Ovary (tissue), 9 donors: ENCODE measurements around the gene ELF5. TPM values are rescaled to one million over a fixed set of nuclear protein-coding genes. Genes with fewer than 3 reads are reported as not detected.

ENCODE experiments used
- DNase-seq, 5 donors: peaks; one replicate each; pipeline ENCODE4 v3.0.0-alpha.2; 2019 to 2020
- H3K27ac ChIP-seq, 2 donors: fragments of 200-600 bp; one replicate each; pipeline versions ENCODE4 v1.5.1 to v1.8.0; 2019 to 2022
- H3K27me3 ChIP-seq: fragments of 200-600 bp; one replicate; pipeline ENCODE4 v1.8.0; 2022
- H3K36me3 ChIP-seq: fragments of 200-600 bp; sonication (generic); one replicate; pipeline ENCODE4 v1.5.1; 2019
- H3K4me1 ChIP-seq: one replicate; pipeline ENCODE4 v1.8.1; 2013; ENCODE audit warnings: mild to moderate bottlenecking, moderate library complexity; ENCODE audit not compliant: insufficient read depth
- H3K4me3 ChIP-seq: fragments of 200-600 bp; sonication (generic); one replicate; pipeline ENCODE4 v1.5.1; 2017
- H3K9me3 ChIP-seq, 2 donors: fragments of 200-600 bp in 1 of 2; sonication (generic) in 1 of 2; one replicate each; pipeline versions ENCODE4 v1.5.1 to v1.8.1; 2013 to 2019; ENCODE audit warnings: mild to moderate bottlenecking in 1 of 2, moderate library complexity in 1 of 2
- EP300 ChIP-seq: sonication (generic); formaldehyde crosslinking; IDR thresholded peaks from one replicate; pipeline ENCODE4 v1.6.1; 2017; ENCODE audit warnings: antibody characterized with exemption
- POLR2A ChIP-seq: fragments of 450-650 bp; IDR thresholded peaks from one replicate; pipeline ENCODE4 v1.6.1; 2017; ENCODE audit warnings: antibody characterized with exemption, mild to moderate bottlenecking, moderate library complexity
- WGBS, 3 donors: extraction: QIAGEN DNeasy Blood & Tissue Kit in 1 of 3; methylation state at CpG; one replicate each; pipeline versions ENCODE4 v1.1.5 to v1.1.7; 2013 to 2017; 5-methylcytosine and 5-hydroxymethylcytosine counted together
- intact Hi-C, 4 donors: fragments of 100-400 bp; cut with DNase I; formaldehyde crosslinking; loops; one replicate each; pipeline versions ENCODE4 v1.11.0 to v1.15.1; 2022 to 2023
- polyA plus RNA-seq, 2 donors: library from polyadenylated mRNA; stranded (reverse); fragments of 200-250 nt in 1 of 2; fragments of 350-450 nt in 1 of 2; fragmentation: Illumina TruSeq in 1 of 2; extraction: RNeasy Lipid Tissue Mini Kit (QIAGEN cat#74804) in 1 of 2; gene quantifications; one replicate each; pipeline ENCODE4 v1.2.3, GENCODE V29; 2013 to 2014
- total RNA-seq, 7 donors: library from RNA; depleted of rRNA in 2 of 7; stranded (reverse); fragments of >200 nt in 2 of 7; fragmentation: NEBNext Ultra II Directional in 3 of 7; extraction: Animal tissue kit (Norgen Biotek cat#: 25700) in 3 of 7; gene quantifications; one replicate each; pipeline versions ENCODE4 v1.1.0 to v1.2.4, GENCODE V29; 2016 to 2023
- TF ChIP-seq, protein P1 (sequence below), 3 donors: fragments of 450-650 bp in 2 of 3; fragments of 200-600 bp in 1 of 3; IDR thresholded peaks; one replicate each; pipeline versions ENCODE4 v1.5.1 to v1.8.0; 2016 to 2022; ENCODE audit warnings: antibody characterized with exemption in 3 of 3, mild to moderate bottlenecking in 1 of 3
- donor health status: DM: no; HTN: no; CAD: no; lungs with moderate emphysema.
- donor health status: DM: no; HTN: no; CAD: no.
- donor health status: Bipolar disorder and iron deficiency.
- donor health status: DM: yes; HTN: yes; CAD: no.
- donor health status: DM: no; HTN: no; CAD: no.
- donor health status: DM: yes; HTN: yes; CAD: no.

The ELF5 gene
- total and polyA plus RNA-seq, 9 donors, result not detected

DNA sequence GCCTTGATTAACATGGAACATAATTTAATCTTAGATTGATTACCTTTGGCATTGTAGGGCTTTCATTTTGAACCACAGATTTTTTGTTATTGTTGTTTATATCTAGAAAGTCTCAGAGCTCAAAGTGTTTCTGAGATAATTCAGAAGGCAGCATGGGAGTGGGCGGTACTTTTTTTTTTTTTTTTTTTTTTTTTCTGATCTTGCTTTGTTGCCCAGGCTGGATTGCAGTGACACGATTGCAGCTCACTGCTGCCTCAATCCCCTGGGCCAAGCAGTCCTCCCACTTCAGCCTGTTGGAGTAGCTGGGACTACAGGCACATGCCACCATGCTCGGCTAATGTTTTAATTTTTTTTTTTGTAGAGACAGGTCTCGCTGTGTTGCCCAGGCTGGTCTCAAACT lies 53.3 kb downstream of the ELF5 start:
- no peaks in the 10 kb centered on the region for H3K9me3 ChIP-seq
- intact Hi-C loops, result no loop called here
- DNase-seq, result no peak
- H3K27me3 ChIP-seq, result no peaks in the 10 kb centered on the region
- TF ChIP-seq EP300, result no peak
- TF ChIP-seq, protein P1, sequence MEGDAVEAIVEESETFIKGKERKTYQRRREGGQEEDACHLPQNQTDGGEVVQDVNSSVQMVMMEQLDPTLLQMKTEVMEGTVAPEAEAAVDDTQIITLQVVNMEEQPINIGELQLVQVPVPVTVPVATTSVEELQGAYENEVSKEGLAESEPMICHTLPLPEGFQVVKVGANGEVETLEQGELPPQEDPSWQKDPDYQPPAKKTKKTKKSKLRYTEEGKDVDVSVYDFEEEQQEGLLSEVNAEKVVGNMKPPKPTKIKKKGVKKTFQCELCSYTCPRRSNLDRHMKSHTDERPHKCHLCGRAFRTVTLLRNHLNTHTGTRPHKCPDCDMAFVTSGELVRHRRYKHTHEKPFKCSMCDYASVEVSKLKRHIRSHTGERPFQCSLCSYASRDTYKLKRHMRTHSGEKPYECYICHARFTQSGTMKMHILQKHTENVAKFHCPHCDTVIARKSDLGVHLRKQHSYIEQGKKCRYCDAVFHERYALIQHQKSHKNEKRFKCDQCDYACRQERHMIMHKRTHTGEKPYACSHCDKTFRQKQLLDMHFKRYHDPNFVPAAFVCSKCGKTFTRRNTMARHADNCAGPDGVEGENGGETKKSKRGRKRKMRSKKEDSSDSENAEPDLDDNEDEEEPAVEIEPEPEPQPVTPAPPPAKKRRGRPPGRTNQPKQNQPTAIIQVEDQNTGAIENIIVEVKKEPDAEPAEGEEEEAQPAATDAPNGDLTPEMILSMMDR (IDR thresholded peaks at IDR 0.05), result no peak
- TF ChIP-seq POLR2A, result no peak
- no peaks in the 10 kb centered on the region for H3K36me3 ChIP-seq
- no peak overlapping the region for H3K4me3 ChIP-seq
- H3K27ac ChIP-seq, result no peak overlapping the region
- H3K4me1 ChIP-seq, result no peaks in the 10 kb centered on the region
- WGBS, 3 donors, result 83 to 85% (median 84%) methylated on average over 4 of the region's 4 CpGs

DNA sequence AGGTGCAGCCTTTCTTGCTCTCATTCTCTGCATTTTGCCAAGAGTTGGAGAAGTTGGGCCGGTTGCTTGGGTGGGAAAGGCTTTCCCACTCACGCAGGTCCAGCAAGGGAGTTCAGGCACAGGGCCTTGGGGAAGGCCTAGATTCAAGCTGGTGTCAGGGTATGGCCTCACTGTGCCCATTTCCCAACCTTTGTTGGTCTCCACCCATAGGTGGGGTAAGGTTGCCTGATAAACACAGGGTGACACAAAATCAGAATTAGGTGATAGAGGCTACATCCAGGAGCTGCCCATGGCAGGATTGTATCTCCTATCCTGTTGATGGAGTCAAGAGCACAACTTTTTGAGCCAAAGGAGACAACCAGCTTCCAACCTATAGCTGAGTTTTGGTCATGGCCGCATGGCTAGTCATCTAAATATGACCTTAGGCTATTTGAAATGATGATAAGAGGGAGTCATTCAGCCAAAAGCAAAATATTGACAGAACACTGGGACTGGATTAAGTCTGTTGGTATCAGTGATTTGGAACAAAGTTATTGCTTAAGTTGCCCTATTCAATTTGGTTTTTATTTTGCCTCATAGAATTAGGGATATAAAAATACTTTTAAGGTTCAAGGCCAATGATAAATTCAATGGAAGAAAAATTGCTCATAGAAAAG lies 54.0 kb downstream of the ELF5 start:
- no peaks in the 10 kb centered on the region for H3K36me3 ChIP-seq
- H3K4me1 ChIP-seq, result no peaks in the 10 kb centered on the region
- no peaks in the 10 kb centered on the region for H3K27me3 ChIP-seq
- no peak overlapping the region for H3K27ac ChIP-seq
- H3K9me3 ChIP-seq, result no peaks in the 10 kb centered on the region
- 85 to 91% (median 89%) methylated on average over 3 of the region's 3 CpGs for whole genome bisulfite sequencing, 3 donors
- H3K4me3 ChIP-seq, result no peak overlapping the region
- intact Hi-C loops, result no loop called here
- TF ChIP-seq, protein P1 (IDR thresholded peaks at IDR 0.05), result no peak
- TF ChIP-seq EP300 (no peak), POLR2A (no peak)
- no peak for DNase-seq

DNA sequence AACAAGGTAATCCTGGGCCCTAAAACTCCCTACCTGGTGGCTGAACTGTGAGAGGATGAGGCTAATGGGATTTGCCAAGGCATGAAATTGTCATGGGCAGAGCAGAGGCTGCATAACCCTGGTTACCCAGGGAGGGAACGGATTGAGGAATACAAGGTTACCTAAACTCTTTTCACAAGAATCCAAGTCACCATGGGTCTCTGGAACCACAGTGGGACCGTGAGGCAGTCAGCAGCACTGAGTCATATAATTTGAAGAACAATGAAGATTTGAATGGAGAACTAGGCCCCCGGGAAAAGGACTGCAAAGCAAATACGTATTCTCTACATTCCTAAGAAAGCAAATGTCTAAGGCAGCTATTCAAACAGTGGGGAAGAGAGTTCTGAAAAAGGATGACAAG lies 55.1 kb downstream of the ELF5 start:
- H3K4me3 ChIP-seq, result no peak overlapping the region
- WGBS, 3 donors, result 89 to 93% (median 92%) methylated on average over 4 of the region's 4 CpGs
- no peaks in the 10 kb centered on the region for H3K4me1 ChIP-seq
- intact Hi-C loops, result no loop called here
- no peak overlapping the region for H3K27ac ChIP-seq
- H3K27me3 ChIP-seq, result no peaks in the 10 kb centered on the region
- TF ChIP-seq POLR2A (no peak), EP300 (no peak)
- TF ChIP-seq, protein P1 (IDR thresholded peaks at IDR 0.05), result no peak
- no peaks in the 10 kb centered on the region for H3K9me3 ChIP-seq
- no peak for DNase-seq
- no peaks in the 10 kb centered on the region for H3K36me3 ChIP-seq

DNA sequence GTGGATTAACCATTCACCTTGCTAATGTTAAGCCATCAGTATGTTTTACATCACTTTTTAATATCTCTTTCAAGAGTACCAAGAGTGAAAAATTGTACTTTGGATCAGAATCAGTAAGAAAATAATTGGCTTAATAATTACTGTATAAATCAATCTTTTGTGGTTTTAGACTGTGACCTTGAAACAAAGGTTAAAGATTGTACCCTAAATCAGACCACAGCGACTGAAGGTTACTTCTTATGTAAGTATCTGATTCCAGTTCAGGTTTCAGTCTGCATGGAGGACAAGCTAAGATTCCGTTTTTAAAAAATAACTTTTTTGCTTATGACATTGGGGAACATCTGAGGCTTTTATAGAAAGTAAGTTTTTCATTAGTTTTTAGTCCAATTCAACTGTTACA lies 56.0 kb downstream of the ELF5 start:
- H3K27ac ChIP-seq, result no peak overlapping the region
- no peaks in the 10 kb centered on the region for H3K4me1 ChIP-seq
- H3K27me3 ChIP-seq, result no peaks in the 10 kb centered on the region
- H3K36me3 ChIP-seq, result no peaks in the 10 kb centered on the region
- no peaks in the 10 kb centered on the region for H3K9me3 ChIP-seq
- TF ChIP-seq POLR2A (no peak), EP300 (no peak)
- TF ChIP-seq, protein P1 (IDR thresholded peaks at IDR 0.05), result no peak
- 89 to 95% (median 92%) methylated on average over 2 of the region's 2 CpGs for WGBS, 3 donors
- DNase-seq, result no peak
- intact Hi-C loops, result no loop called here
- H3K4me3 ChIP-seq, result no peak overlapping the region
